HepG2 (cell line): ENCODE measurements around the gene QRICH2. TPM values are rescaled to one million over a fixed set of nuclear protein-coding genes. Genes with fewer than 3 reads are reported as not detected.

Source experiments
- ARNT2 ChIP-seq: sonication (generic); formaldehyde crosslinking; IDR thresholded peaks from 2 replicates; pipeline ENCODE4 v1.8.0; 2022; ENCODE audit warnings: mild to moderate bottlenecking, low read depth, missing genetic modification reagents, moderate library complexity
- ATF6 ChIP-seq: sonication (generic); formaldehyde crosslinking; conservative IDR thresholded peaks from 2 replicates; pipeline ENCODE4 v1.4.0; 2020; ENCODE audit warnings: missing genetic modification reagents
- DRAP1 ChIP-seq: IDR thresholded peaks from 2 replicates; pipeline ENCODE4 v1.6.1; 2016; ENCODE audit warnings: missing genetic modification reagents, missing compliant biosample characterization
- FOSL2 ChIP-seq: sonication (generic); formaldehyde crosslinking; IDR thresholded peaks from 2 replicates; pipeline ENCODE4 v1.4.0; 2020; ENCODE audit warnings: missing genetic modification reagents
- FOXC1 ChIP-seq: sonication (generic); formaldehyde crosslinking; IDR thresholded peaks from 2 replicates; pipeline ENCODE4 v1.8.0; 2022; ENCODE audit warnings: mild to moderate bottlenecking, missing genetic modification reagents, borderline replicate concordance
- HDAC2 ChIP-seq: sonication (generic); formaldehyde crosslinking; IDR thresholded peaks from 2 replicates; pipeline ENCODE4 v1.4.0; 2020; ENCODE audit warnings: missing genetic modification reagents
- HNRNPH1 ChIP-seq: fragments of 200-400 bp; formaldehyde crosslinking; optimal IDR thresholded peaks from 2 replicates; pipeline ENCODE3; 2017; ENCODE audit warnings: mild to moderate bottlenecking, low read depth, low read length
- HOXA9 ChIP-seq: sonication (generic); formaldehyde crosslinking; IDR thresholded peaks from 2 replicates; pipeline ENCODE4 v1.8.1; 2022; ENCODE audit warnings: missing genetic modification reagents, mild to moderate bottlenecking, moderate library complexity, borderline replicate concordance
- MXD4 ChIP-seq: IDR thresholded peaks from 2 replicates; pipeline ENCODE4 v1.6.1; 2016; ENCODE audit warnings: mild to moderate bottlenecking, missing biosample characterization, missing genetic modification reagents
- NCOR1 ChIP-seq: fragments of 200-600 bp; sonication (generic); IDR thresholded peaks from 2 replicates; pipeline ENCODE4 v1.7.0; 2017; ENCODE audit warnings: antibody characterized with exemption, low read length, borderline replicate concordance
- NFYB ChIP-seq: sonication (generic); formaldehyde crosslinking; IDR thresholded peaks from 2 replicates; pipeline ENCODE4 v1.4.0; 2020; ENCODE audit warnings: missing genetic modification reagents
- NR3C1 ChIP-seq: sonication (generic); formaldehyde crosslinking; IDR thresholded peaks from 2 replicates; pipeline ENCODE4 v1.4.0; 2020; ENCODE audit warnings: missing genetic modification reagents
- RNF2 ChIP-seq: fragments of 450-650 bp; conservative IDR thresholded peaks from 2 replicates; pipeline ENCODE4 v1.6.1; 2016; ENCODE audit warnings: low read depth
- SIX4 ChIP-seq: sonication (generic); formaldehyde crosslinking; IDR thresholded peaks from 2 replicates; pipeline ENCODE4 v1.4.0; 2020; ENCODE audit warnings: missing genetic modification reagents
- SMYD3 ChIP-seq: sonication (generic); formaldehyde crosslinking; IDR thresholded peaks from 2 replicates; pipeline ENCODE4 v1.8.1; 2023; ENCODE audit warnings: mild to moderate bottlenecking, missing genetic modification reagents
- SP4 ChIP-seq: sonication (generic); formaldehyde crosslinking; IDR thresholded peaks from 2 replicates; pipeline ENCODE4 v1.8.1; 2023; ENCODE audit warnings: mild to moderate bottlenecking, missing genetic modification reagents
- STAT5B ChIP-seq: sonication (generic); formaldehyde crosslinking; IDR thresholded peaks from 2 replicates; pipeline ENCODE4 v1.4.0; 2020; ENCODE audit warnings: missing genetic modification reagents
- TGIF2 ChIP-seq: IDR thresholded peaks from 2 replicates; pipeline ENCODE4 v1.6.1; 2016; ENCODE audit warnings: control low read depth, missing compliant biosample characterization
- ZMYM2 ChIP-seq: sonication (generic); formaldehyde crosslinking; IDR thresholded peaks from 2 replicates; pipeline ENCODE4 v1.8.0; 2022; ENCODE audit warnings: mild to moderate bottlenecking, missing genetic modification reagents
- ZNF260 ChIP-seq: sonication (generic); formaldehyde crosslinking; IDR thresholded peaks from 2 replicates; pipeline ENCODE4 v1.4.0; 2020; ENCODE audit warnings: missing genetic modification reagents, low read depth, mild to moderate bottlenecking, borderline replicate concordance
- ZNF263 ChIP-seq: sonication (generic); formaldehyde crosslinking; IDR thresholded peaks from 2 replicates; pipeline ENCODE4 v1.4.0; 2020; ENCODE audit warnings: missing genetic modification reagents
- ZNF317 ChIP-seq: sonication (generic); formaldehyde crosslinking; IDR thresholded peaks from 2 replicates; pipeline ENCODE4 v1.5.0; 2020; ENCODE audit warnings: mild to moderate bottlenecking, missing genetic modification reagents
- ZNF331 ChIP-seq: sonication (generic); formaldehyde crosslinking; IDR thresholded peaks from 2 replicates; pipeline ENCODE4 v1.4.0; 2020; ENCODE audit warnings: missing genetic modification reagents
- ZNF619 ChIP-seq: sonication (generic); formaldehyde crosslinking; IDR thresholded peaks from 2 replicates; pipeline ENCODE4 v1.4.0; 2020; ENCODE audit warnings: mild to moderate bottlenecking, missing genetic modification reagents
- polyA plus RNA-seq, 8 experiments: library from polyadenylated mRNA; depleted of rRNA in 3 of 8; stranded (reverse) in 7 of 8; unstranded in 1 of 8; fragments of >200 nt; fragmentation: Illumina TruSeq in 4 of 8; extraction: Trizol in 4 of 8; gene quantifications; 2 replicates each; pipeline versions ENCODE4 v1.2.1 to v1.2.3, GENCODE V29; 2011 to 2016; ENCODE audit warnings: low read depth in 4 of 8, missing spikeins in 1 of 8, mixed read lengths in 1 of 8; ENCODE audit not compliant: insufficient read depth in 1 of 8
- total RNA-seq, 5 experiments: library from RNA; depleted of rRNA; stranded (reverse); fragments of >200 nt; fragmentation: Illumina TruSeq; extraction: Trizol; gene quantifications; 2 replicates each; pipeline ENCODE4 v1.2.3, GENCODE V29; 2016; ENCODE audit warnings: low read depth in 1 of 5
- TF ChIP-seq, protein P1 (sequence below): sonication (generic); formaldehyde crosslinking; IDR thresholded peaks from 2 replicates; pipeline ENCODE4 v1.9.0; 2021; ENCODE audit warnings: missing genetic modification reagents, mild to moderate bottlenecking, borderline replicate concordance
- TF ChIP-seq, protein P2 (sequence below): IDR thresholded peaks from 2 replicates; pipeline ENCODE4 v1.6.1; 2016; ENCODE audit warnings: mild to moderate bottlenecking, missing biosample characterization, missing genetic modification reagents

QRICH2 gene
- total and polyA plus RNA-seq, 2 of the 13 experiments (the other 11 are each of a cell fraction or from before 2014, with no cell fraction given) = 3.7 to 5.7 TPM

- TF ChIP-seq DRAP1 = peak; percentile 91
- no peak; the same call in 1 of the 2 replicates for TF ChIP-seq NCOR1
- no peak for TF ChIP-seq ATF6 (CRISPR knock-in tag)
- TF ChIP-seq FOSL2 (CRISPR knock-in tag) = peak; percentile 63
- peak; percentile 91 for TF ChIP-seq SP4 (CRISPR knock-in tag)
- peak; percentile 80; the same call in 1 of the 2 replicates for TF ChIP-seq SMYD3 (CRISPR knock-in tag)
- peak; percentile 84 for TF ChIP-seq HDAC2 (CRISPR knock-in tag)
- peak; percentile 18; the same call in 1 of the 2 replicates for TF ChIP-seq ZNF263 (CRISPR knock-in tag)
- TF ChIP-seq TGIF2 (CRISPR knock-in tag) = peak; percentile 81
- TF ChIP-seq ZNF317 (CRISPR knock-in tag) = peak; percentile 91
- peak; percentile 65 for TF ChIP-seq HNRNPH1
- no peak for TF ChIP-seq ZNF260 (CRISPR knock-in tag)
- TF ChIP-seq NFYB (CRISPR knock-in tag) = no peak; the same call in 1 of the 2 replicates
- TF ChIP-seq, protein P1, sequence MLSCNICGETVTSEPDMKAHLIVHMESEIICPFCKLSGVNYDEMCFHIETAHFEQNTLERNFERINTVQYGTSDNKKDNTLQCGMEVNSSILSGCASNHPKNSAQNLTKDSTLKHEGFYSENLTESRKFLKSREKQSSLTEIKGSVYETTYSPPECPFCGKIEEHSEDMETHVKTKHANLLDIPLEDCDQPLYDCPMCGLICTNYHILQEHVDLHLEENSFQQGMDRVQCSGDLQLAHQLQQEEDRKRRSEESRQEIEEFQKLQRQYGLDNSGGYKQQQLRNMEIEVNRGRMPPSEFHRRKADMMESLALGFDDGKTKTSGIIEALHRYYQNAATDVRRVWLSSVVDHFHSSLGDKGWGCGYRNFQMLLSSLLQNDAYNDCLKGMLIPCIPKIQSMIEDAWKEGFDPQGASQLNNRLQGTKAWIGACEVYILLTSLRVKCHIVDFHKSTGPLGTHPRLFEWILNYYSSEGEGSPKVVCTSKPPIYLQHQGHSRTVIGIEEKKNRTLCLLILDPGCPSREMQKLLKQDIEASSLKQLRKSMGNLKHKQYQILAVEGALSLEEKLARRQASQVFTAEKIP = no peak
- peak; percentile 87 for TF ChIP-seq MXD4 (CRISPR knock-in tag)
- TF ChIP-seq FOXC1 (CRISPR knock-in tag) = peak; percentile 94
- TF ChIP-seq, protein P2, sequence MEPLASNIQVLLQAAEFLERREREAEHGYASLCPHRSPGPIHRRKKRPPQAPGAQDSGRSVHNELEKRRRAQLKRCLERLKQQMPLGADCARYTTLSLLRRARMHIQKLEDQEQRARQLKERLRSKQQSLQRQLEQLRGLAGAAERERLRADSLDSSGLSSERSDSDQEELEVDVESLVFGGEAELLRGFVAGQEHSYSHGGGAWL (CRISPR knock-in tag) = peak; percentile 93
- 0 out of 2 replicates have a peak, but pooled peaks have one; percentile 24 for TF ChIP-seq ARNT2 (CRISPR knock-in tag)
- TF ChIP-seq ZNF619 (CRISPR knock-in tag) = no peak
- TF ChIP-seq ZNF331 (CRISPR knock-in tag) = peak; percentile 85
- TF ChIP-seq STAT5B = peak; percentile 48; the same call in 1 of the 2 replicates
- TF ChIP-seq ZMYM2 (CRISPR knock-in tag) = peak; percentile 68; the same call in 1 of the 2 replicates
- TF ChIP-seq RNF2 = no peak
- peak; percentile 82 for TF ChIP-seq HOXA9
- TF ChIP-seq NR3C1 = no peak
- TF ChIP-seq SIX4 (CRISPR knock-in tag) = peak; percentile 51; the same call in 1 of the 2 replicates
These were observed 45.7 kb upstream of the QRICH2 start, which contains the start of gene PRPSAP1 (continued) for GRCh38 chr17:76353599-76354316.
